ENCODE data around the gene C11orf68.

C11orf68 gene

GRCh38 chr11:65947603-65948125, 28.8 kb upstream of the C11orf68 start (continued):
- TF ChIP-seq ZNF26 (tag by site-specific recombination; IDR thresholded peaks at IDR 0.05) (no peak), ZFP69B (tag by site-specific recombination; IDR thresholded peaks at IDR 0.05) (no peak), KLF8 (tag by site-specific recombination; IDR thresholded peaks at IDR 0.05) (no peak), SP2 (tag by site-specific recombination; IDR thresholded peaks at IDR 0.05) (no peak)

GRCh38 chr11:65947133-65947532, 28.3 kb upstream of the C11orf68 start:
- CTCF ChIA-PET = interaction anchor here (0.7 to 1.4 kb wide), 2 partner anchors 87 to 96 kb away, joined by 3 read pairs; partner anchors contain the start of gene MUS81
- TF ChIP-seq HOXC10 (CRISPR knock-in tag; IDR thresholded peaks at IDR 0.05) = no peak
- TF ChIP-seq ZNF18 (tag by site-specific recombination; IDR thresholded peaks at IDR 0.05) = no peak
- TF ChIP-seq ZSCAN30 (tag by site-specific recombination; IDR thresholded peaks at IDR 0.05) = no peak
- TF ChIP-seq ZEB2 (tag by site-specific recombination; IDR thresholded peaks at IDR 0.05) = no peak
- no peak for TF ChIP-seq ZNF580 (tag by site-specific recombination; IDR thresholded peaks at IDR 0.05)
- TF ChIP-seq INSM2 (tag by site-specific recombination; IDR thresholded peaks at IDR 0.05) = no peak
- no peak for TF ChIP-seq ZNF175 (tag by site-specific recombination; IDR thresholded peaks at IDR 0.05)
- no peak for TF ChIP-seq ZSCAN18 (tag by site-specific recombination; IDR thresholded peaks at IDR 0.05)
- TF ChIP-seq ZNF571 (tag by site-specific recombination; IDR thresholded peaks at IDR 0.05) = no peak
- TF ChIP-seq PRDM6 (tag by site-specific recombination; IDR thresholded peaks at IDR 0.05) = no peak
- no peak for TF ChIP-seq KLF8 (tag by site-specific recombination; IDR thresholded peaks at IDR 0.05)
- no peak for TF ChIP-seq ZNF488 (tag by site-specific recombination; IDR thresholded peaks at IDR 0.05)
- TF ChIP-seq ZFP69B (tag by site-specific recombination; IDR thresholded peaks at IDR 0.05) = no peak
- no peak for TF ChIP-seq BCL6B (tag by site-specific recombination; IDR thresholded peaks at IDR 0.05)
- TF ChIP-seq TRIM28 (IDR thresholded peaks at IDR 0.05; ENCODE audit: borderline replicate concordance, low read length) = no peak
- no peak for TF ChIP-seq ZNF626 (tag by site-specific recombination; IDR thresholded peaks at IDR 0.05)
- Histone ChIP-seq H3K4me3 (ENCODE audit: low read depth, low read length) (no peak overlapping the region), H3K9me3 (ENCODE audit: control insufficient read depth, insufficient read depth, low read depth, low read length) (no peaks in the 10 kb centered on the region), H3K36me3 (ENCODE audit: control insufficient read depth in 2 of 2, insufficient read depth in 1 of 2, low read length in 2 of 2) (no peaks in the 10 kb centered on the region), H3K4me1 (ENCODE audit: control insufficient read depth, insufficient read depth, low read length) (no peaks in the 10 kb centered on the region), H3K27ac (ENCODE audit: extremely low read depth, low read depth, low read length) (no peak overlapping the region)
- POLR2A ChIA-PET = interaction anchor here (0.6 kb wide), 1 partner anchor 62 kb away, joined by 4 read pairs; no protein-coding TSS in a partner anchor

Data from HEK293 (cell line).